A549 (cell line): ENCODE measurements around the gene ATP7B.

ENCODE experiments used
- EP300 ChIP-seq, 2 experiments: fragments of >200 bp; sonication (Bioruptor Twin); formaldehyde crosslinking; IDR thresholded peaks; 2 replicates in 1 of 2; 3 replicates in 1 of 2; pipeline ENCODE4 v1.6.1; 2016 to 2017
- JUN ChIP-seq, 2 experiments: fragments of >200 bp; sonication (Bioruptor Twin); formaldehyde crosslinking; IDR thresholded peaks; 2 replicates in 1 of 2; 3 replicates in 1 of 2; pipeline ENCODE4 v1.6.1; 2016 to 2017
- MAFK ChIP-seq: fragments of 450-650 bp; IDR thresholded peaks from 2 replicates; pipeline ENCODE4 v1.6.1; 2014; ENCODE audit not compliant: partially characterized antibody
- MAZ ChIP-seq: fragments of 150-350 bp; IDR thresholded peaks from 2 replicates; pipeline ENCODE4 v1.6.1; 2014; ENCODE audit warnings: antibody characterized with exemption, low read depth, low read length, borderline replicate concordance
- POLR2A ChIP-seq: IDR thresholded peaks from 2 replicates; pipeline ENCODE4 v1.6.1; 2012; ENCODE audit warnings: mild to moderate bottlenecking, low read length
- RCOR1 ChIP-seq: fragments of 150-350 bp; IDR thresholded peaks from 2 replicates; pipeline ENCODE4 v1.6.1; 2014; ENCODE audit warnings: antibody characterized with exemption, low read length, low read depth
- SMC3 ChIP-seq: fragments of >200 bp; sonication (Bioruptor Twin); formaldehyde crosslinking; IDR thresholded peaks from 3 replicates; pipeline ENCODE4 v1.6.1; 2018; ENCODE audit warnings: inconsistent platforms
- TP53 ChIP-seq: fragments of 250-450 bp; sonication (Bioruptor Pico); IDR thresholded peaks from 2 replicates; pipeline ENCODE4 v1.5.0; 2021; ENCODE audit warnings: mild to moderate bottlenecking, moderate library complexity
- TF ChIP-seq, protein P1 (sequence below): fragments of >200 bp; sonication (Bioruptor Twin); formaldehyde crosslinking; IDR thresholded peaks from 3 replicates; pipeline ENCODE4 v1.5.1; 2016
- TF ChIP-seq, protein P2 (sequence below): fragments of >200 bp; sonication (Bioruptor Twin); formaldehyde crosslinking; IDR thresholded peaks from 3 replicates; pipeline ENCODE4 v1.6.1; 2016
- TF ChIP-seq, protein P3 (sequence below): fragments of 200-600 bp; sonication (generic); IDR thresholded peaks from 2 replicates; pipeline ENCODE4 v1.6.1; 2016; ENCODE audit warnings: antibody characterized with exemption, mild to moderate bottlenecking, moderate library complexity
- TF ChIP-seq, protein P4 (sequence below): IDR thresholded peaks from 2 replicates; pipeline ENCODE4 v1.6.1; 2012; ENCODE audit warnings: low read depth, borderline replicate concordance
- TF ChIP-seq, protein P5 (sequence below): IDR thresholded peaks from 2 replicates; pipeline ENCODE4 v1.6.1; 2012

DNA sequence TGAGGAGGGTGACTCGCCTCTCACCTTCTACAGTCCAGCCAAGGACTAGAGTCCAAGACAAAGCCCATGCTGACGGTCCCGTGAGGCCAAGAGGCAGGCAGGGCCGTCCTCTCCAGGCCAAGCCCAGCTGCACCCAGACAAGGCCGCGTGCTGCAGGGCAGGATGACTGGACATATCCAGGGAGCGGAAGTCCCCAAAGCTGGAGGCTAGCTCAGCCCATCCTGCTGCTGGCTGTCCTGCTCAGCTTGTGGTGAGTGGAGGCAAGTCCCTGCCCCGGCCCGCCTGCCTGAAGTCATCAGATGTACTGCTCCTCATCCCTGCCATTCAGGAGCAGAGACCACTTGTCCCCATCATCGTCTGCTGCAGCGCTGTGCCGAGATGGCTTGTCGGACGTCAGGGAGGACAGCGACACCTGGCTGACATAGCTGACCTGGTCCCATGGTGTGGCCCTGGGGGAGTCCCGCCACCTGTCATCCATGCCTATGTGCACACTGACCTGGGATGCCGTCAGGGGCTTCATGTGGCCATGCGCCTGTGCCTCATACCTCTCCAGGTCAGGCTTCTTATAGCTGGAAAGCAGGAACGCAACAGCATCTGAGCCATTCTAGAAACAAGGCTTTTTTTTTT is 76.7 kb downstream of the ATP7B start:
- TF ChIP-seq, protein P1, sequence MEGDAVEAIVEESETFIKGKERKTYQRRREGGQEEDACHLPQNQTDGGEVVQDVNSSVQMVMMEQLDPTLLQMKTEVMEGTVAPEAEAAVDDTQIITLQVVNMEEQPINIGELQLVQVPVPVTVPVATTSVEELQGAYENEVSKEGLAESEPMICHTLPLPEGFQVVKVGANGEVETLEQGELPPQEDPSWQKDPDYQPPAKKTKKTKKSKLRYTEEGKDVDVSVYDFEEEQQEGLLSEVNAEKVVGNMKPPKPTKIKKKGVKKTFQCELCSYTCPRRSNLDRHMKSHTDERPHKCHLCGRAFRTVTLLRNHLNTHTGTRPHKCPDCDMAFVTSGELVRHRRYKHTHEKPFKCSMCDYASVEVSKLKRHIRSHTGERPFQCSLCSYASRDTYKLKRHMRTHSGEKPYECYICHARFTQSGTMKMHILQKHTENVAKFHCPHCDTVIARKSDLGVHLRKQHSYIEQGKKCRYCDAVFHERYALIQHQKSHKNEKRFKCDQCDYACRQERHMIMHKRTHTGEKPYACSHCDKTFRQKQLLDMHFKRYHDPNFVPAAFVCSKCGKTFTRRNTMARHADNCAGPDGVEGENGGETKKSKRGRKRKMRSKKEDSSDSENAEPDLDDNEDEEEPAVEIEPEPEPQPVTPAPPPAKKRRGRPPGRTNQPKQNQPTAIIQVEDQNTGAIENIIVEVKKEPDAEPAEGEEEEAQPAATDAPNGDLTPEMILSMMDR: no peak
- TF ChIP-seq, protein P2, sequence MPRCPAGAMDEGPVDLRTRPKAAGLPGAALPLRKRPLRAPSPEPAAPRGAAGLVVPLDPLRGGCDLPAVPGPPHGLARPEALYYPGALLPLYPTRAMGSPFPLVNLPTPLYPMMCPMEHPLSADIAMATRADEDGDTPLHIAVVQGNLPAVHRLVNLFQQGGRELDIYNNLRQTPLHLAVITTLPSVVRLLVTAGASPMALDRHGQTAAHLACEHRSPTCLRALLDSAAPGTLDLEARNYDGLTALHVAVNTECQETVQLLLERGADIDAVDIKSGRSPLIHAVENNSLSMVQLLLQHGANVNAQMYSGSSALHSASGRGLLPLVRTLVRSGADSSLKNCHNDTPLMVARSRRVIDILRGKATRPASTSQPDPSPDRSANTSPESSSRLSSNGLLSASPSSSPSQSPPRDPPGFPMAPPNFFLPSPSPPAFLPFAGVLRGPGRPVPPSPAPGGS: no peak
- no peak for TF ChIP-seq SMC3
- TF ChIP-seq JUN (IDR thresholded peaks at IDR 0.05): no peak
- TF ChIP-seq POLR2A: no peak
- TF ChIP-seq, protein P3, sequence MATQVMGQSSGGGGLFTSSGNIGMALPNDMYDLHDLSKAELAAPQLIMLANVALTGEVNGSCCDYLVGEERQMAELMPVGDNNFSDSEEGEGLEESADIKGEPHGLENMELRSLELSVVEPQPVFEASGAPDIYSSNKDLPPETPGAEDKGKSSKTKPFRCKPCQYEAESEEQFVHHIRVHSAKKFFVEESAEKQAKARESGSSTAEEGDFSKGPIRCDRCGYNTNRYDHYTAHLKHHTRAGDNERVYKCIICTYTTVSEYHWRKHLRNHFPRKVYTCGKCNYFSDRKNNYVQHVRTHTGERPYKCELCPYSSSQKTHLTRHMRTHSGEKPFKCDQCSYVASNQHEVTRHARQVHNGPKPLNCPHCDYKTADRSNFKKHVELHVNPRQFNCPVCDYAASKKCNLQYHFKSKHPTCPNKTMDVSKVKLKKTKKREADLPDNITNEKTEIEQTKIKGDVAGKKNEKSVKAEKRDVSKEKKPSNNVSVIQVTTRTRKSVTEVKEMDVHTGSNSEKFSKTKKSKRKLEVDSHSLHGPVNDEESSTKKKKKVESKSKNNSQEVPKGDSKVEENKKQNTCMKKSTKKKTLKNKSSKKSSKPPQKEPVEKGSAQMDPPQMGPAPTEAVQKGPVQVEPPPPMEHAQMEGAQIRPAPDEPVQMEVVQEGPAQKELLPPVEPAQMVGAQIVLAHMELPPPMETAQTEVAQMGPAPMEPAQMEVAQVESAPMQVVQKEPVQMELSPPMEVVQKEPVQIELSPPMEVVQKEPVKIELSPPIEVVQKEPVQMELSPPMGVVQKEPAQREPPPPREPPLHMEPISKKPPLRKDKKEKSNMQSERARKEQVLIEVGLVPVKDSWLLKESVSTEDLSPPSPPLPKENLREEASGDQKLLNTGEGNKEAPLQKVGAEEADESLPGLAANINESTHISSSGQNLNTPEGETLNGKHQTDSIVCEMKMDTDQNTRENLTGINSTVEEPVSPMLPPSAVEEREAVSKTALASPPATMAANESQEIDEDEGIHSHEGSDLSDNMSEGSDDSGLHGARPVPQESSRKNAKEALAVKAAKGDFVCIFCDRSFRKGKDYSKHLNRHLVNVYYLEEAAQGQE: no peak
- no peak for TF ChIP-seq TP53 (CRISPR knock-in tag)
- TF ChIP-seq, protein P4, sequence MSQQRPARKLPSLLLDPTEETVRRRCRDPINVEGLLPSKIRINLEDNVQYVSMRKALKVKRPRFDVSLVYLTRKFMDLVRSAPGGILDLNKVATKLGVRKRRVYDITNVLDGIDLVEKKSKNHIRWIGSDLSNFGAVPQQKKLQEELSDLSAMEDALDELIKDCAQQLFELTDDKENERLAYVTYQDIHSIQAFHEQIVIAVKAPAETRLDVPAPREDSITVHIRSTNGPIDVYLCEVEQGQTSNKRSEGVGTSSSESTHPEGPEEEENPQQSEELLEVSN: no peak
- TF ChIP-seq, protein P5, sequence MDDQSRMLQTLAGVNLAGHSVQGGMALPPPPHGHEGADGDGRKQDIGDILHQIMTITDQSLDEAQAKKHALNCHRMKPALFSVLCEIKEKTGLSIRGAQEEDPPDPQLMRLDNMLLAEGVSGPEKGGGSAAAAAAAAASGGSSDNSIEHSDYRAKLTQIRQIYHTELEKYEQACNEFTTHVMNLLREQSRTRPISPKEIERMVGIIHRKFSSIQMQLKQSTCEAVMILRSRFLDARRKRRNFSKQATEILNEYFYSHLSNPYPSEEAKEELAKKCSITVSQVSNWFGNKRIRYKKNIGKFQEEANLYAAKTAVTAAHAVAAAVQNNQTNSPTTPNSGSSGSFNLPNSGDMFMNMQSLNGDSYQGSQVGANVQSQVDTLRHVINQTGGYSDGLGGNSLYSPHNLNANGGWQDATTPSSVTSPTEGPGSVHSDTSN: no peak
- TF ChIP-seq EP300 (IDR thresholded peaks at IDR 0.05): no peak
- no peak for TF ChIP-seq MAFK
- TF ChIP-seq MAZ: no peak
- TF ChIP-seq RCOR1: no peak
